ENCODE results near the gene TBX18. TPM values are rescaled to one million over a fixed set of nuclear protein-coding genes. Genes with fewer than 3 reads are reported as not detected.

TBX18 gene
- total RNA-seq, 1 experiment from 2014 or later, result not detected

DNA sequence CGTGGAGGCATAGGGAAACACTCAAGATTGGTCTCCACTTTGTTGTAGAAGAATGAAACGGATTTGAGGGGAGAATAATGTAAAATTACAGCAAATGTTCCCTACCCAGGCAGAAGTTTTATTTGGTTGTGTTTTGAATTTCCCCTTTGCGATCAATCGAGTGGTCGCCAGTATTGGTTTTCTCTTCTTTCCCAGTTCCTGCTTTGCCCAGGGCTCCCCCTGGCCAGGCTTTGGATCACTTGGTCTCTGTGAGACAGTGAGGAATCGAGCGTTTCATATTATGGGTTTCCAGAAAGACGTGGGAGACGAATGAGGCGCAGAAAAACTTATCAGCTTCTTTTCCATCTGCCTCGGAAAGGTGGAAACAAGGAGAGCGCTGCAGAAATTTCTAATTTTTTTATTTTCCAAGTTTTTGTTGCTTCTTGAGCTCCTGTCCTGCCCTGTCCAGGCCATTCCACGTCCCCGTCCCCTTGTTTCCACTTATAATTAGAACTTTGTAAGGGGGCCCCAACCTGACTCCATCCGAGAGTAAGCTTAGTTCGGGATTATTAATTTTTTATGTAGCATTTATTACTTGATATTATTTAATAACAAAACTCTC is 7.5 kb upstream of the TBX18 start:
- intact Hi-C loops (cut with micrococcal nuclease; ENCODE audit: unreplicated experiment), result no loop called here
- H3K9me3 Mint-ChIP-seq (ENCODE audit: unreplicated experiment), result no peaks in the 10 kb centered on the region
- peaks cover 5% of the 10 kb centered on the region for H3K27me3 Mint-ChIP-seq (ENCODE audit: insufficient read depth, unreplicated experiment)
- no peak overlapping the region for H3K4me3 Mint-ChIP-seq (ENCODE audit: unreplicated experiment)
- no peaks in the 10 kb centered on the region for H3K4me1 Mint-ChIP-seq (ENCODE audit: low read depth, unreplicated experiment)
- no peaks in the 10 kb centered on the region for H3K9me3 ChIP-seq
- no peak overlapping the region for H3K4me3 ChIP-seq (ENCODE audit: low read depth, low read length)
- no peaks in the 10 kb centered on the region for H3K4me1 ChIP-seq
- DNase-seq, result no peak
- no TSS peak for BruUV-seq (replicated peaks)
- H3K36me3 ChIP-seq (ENCODE audit: control insufficient read depth, insufficient read depth, low read length), result no peaks in the 10 kb centered on the region
- no peaks in the 10 kb centered on the region for H3K27me3 ChIP-seq (replicated peaks; ENCODE audit: control insufficient read depth, insufficient read depth, low read length)
- no peak overlapping the region for H3K27ac Mint-ChIP-seq (ENCODE audit: unreplicated experiment)
- ChIA-PET CTCF (no interaction called here), POLR2A (no interaction called here)
- no peaks in the 10 kb centered on the region for H3K36me3 Mint-ChIP-seq (ENCODE audit: insufficient read depth, unreplicated experiment)
- TF ChIP-seq, protein P1, sequence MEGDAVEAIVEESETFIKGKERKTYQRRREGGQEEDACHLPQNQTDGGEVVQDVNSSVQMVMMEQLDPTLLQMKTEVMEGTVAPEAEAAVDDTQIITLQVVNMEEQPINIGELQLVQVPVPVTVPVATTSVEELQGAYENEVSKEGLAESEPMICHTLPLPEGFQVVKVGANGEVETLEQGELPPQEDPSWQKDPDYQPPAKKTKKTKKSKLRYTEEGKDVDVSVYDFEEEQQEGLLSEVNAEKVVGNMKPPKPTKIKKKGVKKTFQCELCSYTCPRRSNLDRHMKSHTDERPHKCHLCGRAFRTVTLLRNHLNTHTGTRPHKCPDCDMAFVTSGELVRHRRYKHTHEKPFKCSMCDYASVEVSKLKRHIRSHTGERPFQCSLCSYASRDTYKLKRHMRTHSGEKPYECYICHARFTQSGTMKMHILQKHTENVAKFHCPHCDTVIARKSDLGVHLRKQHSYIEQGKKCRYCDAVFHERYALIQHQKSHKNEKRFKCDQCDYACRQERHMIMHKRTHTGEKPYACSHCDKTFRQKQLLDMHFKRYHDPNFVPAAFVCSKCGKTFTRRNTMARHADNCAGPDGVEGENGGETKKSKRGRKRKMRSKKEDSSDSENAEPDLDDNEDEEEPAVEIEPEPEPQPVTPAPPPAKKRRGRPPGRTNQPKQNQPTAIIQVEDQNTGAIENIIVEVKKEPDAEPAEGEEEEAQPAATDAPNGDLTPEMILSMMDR (IDR thresholded peaks at IDR 0.05; ENCODE audit: insufficient read depth in 1 of 2, low read depth in 1 of 2, low read length in 1 of 2, severe bottlenecking in 1 of 2, unreplicated experiment in 1 of 2), result no peak

DNA sequence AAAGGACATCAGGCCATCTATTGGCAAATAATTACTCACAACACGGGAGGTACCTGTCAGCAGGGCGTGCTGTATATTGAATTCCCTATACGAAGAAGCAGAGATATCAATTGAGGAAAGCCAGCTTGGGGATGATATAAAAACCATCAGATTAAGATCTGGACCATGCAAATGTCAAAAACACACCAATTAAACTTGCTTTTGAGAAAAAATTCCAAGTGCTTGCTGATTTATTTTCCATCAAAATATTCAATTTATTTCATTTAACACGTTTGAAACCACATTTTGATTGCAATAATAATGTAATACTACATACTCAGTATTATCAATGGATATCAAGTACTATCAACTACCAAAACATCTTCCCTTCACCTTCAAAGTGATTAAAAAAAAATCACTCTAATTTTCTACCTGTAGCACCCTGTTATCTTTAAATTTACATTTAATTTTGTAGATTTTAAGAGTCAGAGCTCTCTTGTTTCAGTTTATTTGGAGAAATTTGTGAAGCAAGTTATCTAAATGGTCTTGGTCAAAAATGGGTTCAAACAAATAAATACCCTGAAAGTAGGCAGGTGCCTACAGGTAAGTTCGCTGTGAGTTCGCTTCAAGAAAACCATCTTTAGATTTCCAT is 6.8 kb upstream of the TBX18 start:
- intact Hi-C loops (cut with micrococcal nuclease; ENCODE audit: unreplicated experiment), result no loop called here
- no TSS peak for BruUV-seq (replicated peaks)
- H3K9me3 Mint-ChIP-seq (ENCODE audit: unreplicated experiment), result no peaks in the 10 kb centered on the region
- no peak overlapping the region for H3K27ac Mint-ChIP-seq (ENCODE audit: unreplicated experiment)
- no peaks in the 10 kb centered on the region for H3K27me3 Mint-ChIP-seq (ENCODE audit: insufficient read depth, unreplicated experiment)
- H3K36me3 Mint-ChIP-seq (ENCODE audit: insufficient read depth, unreplicated experiment), result no peaks in the 10 kb centered on the region
- POLR2A ChIA-PET, result no interaction called here
- Histone ChIP-seq H3K4me1 (no peaks in the 10 kb centered on the region), H3K27me3 (replicated peaks; ENCODE audit: control insufficient read depth, insufficient read depth, low read length) (no peaks in the 10 kb centered on the region), H3K4me3 (ENCODE audit: low read depth, low read length) (no peak overlapping the region), H3K9me3 (no peaks in the 10 kb centered on the region), H3K36me3 (ENCODE audit: control insufficient read depth, insufficient read depth, low read length) (no peaks in the 10 kb centered on the region)
- CTCF ChIA-PET, result no interaction called here
- no peaks in the 10 kb centered on the region for H3K4me1 Mint-ChIP-seq (ENCODE audit: low read depth, unreplicated experiment)
- H3K4me3 Mint-ChIP-seq (ENCODE audit: unreplicated experiment), result no peak overlapping the region
- no peak for DNase-seq
- TF ChIP-seq, protein P1 (IDR thresholded peaks at IDR 0.05; ENCODE audit: insufficient read depth in 1 of 2, low read depth in 1 of 2, low read length in 1 of 2, severe bottlenecking in 1 of 2, unreplicated experiment in 1 of 2), result no peak

DNA sequence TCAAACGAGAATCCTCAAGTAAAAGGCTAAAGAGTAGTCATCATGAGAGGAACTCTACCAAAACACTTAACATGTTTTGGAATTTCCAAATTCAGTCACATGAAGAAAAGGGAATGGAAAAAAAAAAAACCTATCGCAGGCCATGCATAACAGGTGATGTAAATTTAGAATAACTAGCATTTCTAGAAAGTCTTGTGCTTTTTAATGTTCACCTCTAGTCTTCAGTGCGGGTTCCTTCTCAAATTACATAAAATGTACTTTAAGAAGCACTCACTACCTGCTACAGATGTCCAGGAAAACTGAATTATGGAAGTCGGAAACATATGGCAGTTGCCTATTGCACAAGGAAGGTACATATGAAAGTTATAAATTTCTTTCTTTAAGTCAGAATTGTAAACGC is 6.1 kb upstream of the TBX18 start:
- CTCF ChIA-PET, result no interaction called here
- Mint-ChIP-seq H3K4me1 (ENCODE audit: low read depth, unreplicated experiment) (no peaks in the 10 kb centered on the region), H3K27me3 (ENCODE audit: insufficient read depth, unreplicated experiment) (no peaks in the 10 kb centered on the region), H3K4me3 (ENCODE audit: unreplicated experiment) (no peak overlapping the region), H3K9me3 (ENCODE audit: unreplicated experiment) (no peaks in the 10 kb centered on the region), H3K27ac (ENCODE audit: unreplicated experiment) (no peak overlapping the region), H3K36me3 (ENCODE audit: insufficient read depth, unreplicated experiment) (no peaks in the 10 kb centered on the region)
- Histone ChIP-seq H3K9me3 (no peaks in the 10 kb centered on the region), H3K27me3 (replicated peaks; ENCODE audit: control insufficient read depth, insufficient read depth, low read length) (no peaks in the 10 kb centered on the region), H3K4me1 (no peaks in the 10 kb centered on the region), H3K4me3 (ENCODE audit: low read depth, low read length) (no peak overlapping the region), H3K36me3 (ENCODE audit: control insufficient read depth, insufficient read depth, low read length) (no peaks in the 10 kb centered on the region)
- intact Hi-C loops (cut with micrococcal nuclease; ENCODE audit: unreplicated experiment), result no loop called here
- POLR2A ChIA-PET, result no interaction called here
- TF ChIP-seq, protein P1 (IDR thresholded peaks at IDR 0.05; ENCODE audit: insufficient read depth in 1 of 2, low read depth in 1 of 2, low read length in 1 of 2, severe bottlenecking in 1 of 2, unreplicated experiment in 1 of 2), result no peak
- DNase-seq, result no peak
- BruUV-seq (replicated peaks), result no TSS peak
